Breast epithelium (tissue), 4 donors: Measurements from ENCODE around the gene CD151. TPM values are rescaled to one million over a fixed set of nuclear protein-coding genes. Genes with fewer than 3 reads are reported as not detected.

Source experiments
- DNase-seq, 2 donors: peaks; one replicate each; pipeline ENCODE4 v3.0.0-alpha.2; 2019; ENCODE audit warnings: low spot score in 2 of 2
- H3K27ac ChIP-seq, 2 donors: fragments of 200-600 bp; sonication (generic) in 1 of 2; one replicate each; pipeline ENCODE4 v1.5.1; 2016 to 2019; ENCODE audit warnings: mild to moderate bottlenecking in 1 of 2
- H3K27me3 ChIP-seq, 2 donors: fragments of 200-600 bp; sonication (generic) in 1 of 2; one replicate each; pipeline versions ENCODE4 v1.5.1 to v1.6.0; 2017 to 2019; ENCODE audit warnings: control low read depth in 1 of 2, mild to moderate bottlenecking in 1 of 2
- H3K36me3 ChIP-seq: fragments of 200-600 bp; one replicate; pipeline ENCODE4 v1.5.1; 2019
- H3K4me1 ChIP-seq, 2 donors: fragments of 200-600 bp; sonication (generic); one replicate each; pipeline ENCODE4 v1.5.1; 2016 to 2019; ENCODE audit warnings: control low read depth in 1 of 2
- H3K4me3 ChIP-seq, 3 donors: fragments of 200-600 bp; sonication (generic); 1 replicate in 2 of 3; 2 replicates in 1 of 3; pipeline ENCODE4 v1.5.1; 2016 to 2019; ENCODE audit warnings: mild to moderate bottlenecking in 3 of 3, moderate library complexity in 2 of 3
- H3K9me3 ChIP-seq, 2 donors: fragments of 200-600 bp; sonication (generic) in 1 of 2; one replicate each; pipeline ENCODE4 v1.5.1; 2016 to 2019; ENCODE audit warnings: control low read depth in 1 of 2
- CTCF ChIP-seq, 3 donors: fragments of 450-650 bp; IDR thresholded peaks; one replicate each; pipeline ENCODE4 v1.5.1; 2016 to 2017; ENCODE audit warnings: antibody characterized with exemption in 3 of 3, mild to moderate bottlenecking in 3 of 3, moderate library complexity in 3 of 3
- POLR2A ChIP-seq: fragments of 450-650 bp; IDR thresholded peaks from one replicate; pipeline ENCODE4 v1.6.1; 2016; ENCODE audit warnings: antibody characterized with exemption, mild to moderate bottlenecking, moderate library complexity
- POLR2AphosphoS5 ChIP-seq, 3 donors: sonication (generic); formaldehyde crosslinking; IDR thresholded peaks; one replicate each; pipeline ENCODE4 v1.6.1; 2017; ENCODE audit warnings: antibody characterized with exemption in 3 of 3
- intact Hi-C: fragments of 100-400 bp; cut with DNase I; formaldehyde crosslinking; loops from one replicate; pipeline ENCODE4 v1.15.1; 2023; ENCODE audit warnings: low total_unique reads
- total RNA-seq, 3 donors: library from RNA; depleted of rRNA; stranded (reverse); fragments of >200 nt; gene quantifications; one replicate each; pipeline ENCODE4 v1.1.0, GENCODE V29; 2016

CD151 gene
- total RNA-seq, 3 donors from 2014 or later, result 209 to 847 (median 343) TPM

GRCh38 chr11:842370-843002 lies 9.7 kb downstream of the CD151 start, which contains the start of the genes POLR2L and TSPAN4:
TSS of gene POLR2L (minus strand) at chr11:842529. CDS start at chr11:842508, 21 bp downstream.
TSS of gene TSPAN4 (plus strand) at chr11:842852. CDS start at chr11:850305, 7,453 bp downstream.
- TF ChIP-seq CTCF (IDR thresholded peaks at IDR 0.05) (peak in 1 of 3 donors; percentile 34), POLR2AphosphoS5 (IDR thresholded peaks at IDR 0.05) (peak; percentile 81 to 91 (median 89)), POLR2A (peak; percentile 48)
- H3K27me3 ChIP-seq, result no peaks in the 10 kb centered on the region
- peak; percentile 79 to 92 for DNase-seq
- H3K4me1 ChIP-seq, result peaks cover 15 to 24% of the 10 kb centered on the region in 2 donors
- H3K36me3 ChIP-seq, result no peaks in the 10 kb centered on the region
- H3K9me3 ChIP-seq, result no peaks in the 10 kb centered on the region
- H3K27ac ChIP-seq, result peak within 1 kb of the TSS; percentile 94 to 98
- H3K4me3 ChIP-seq, result peak within 1 kb of the TSS; percentile 83 to 100 (median 91)
- intact Hi-C loops, result no loop called here

- DNase-seq, result no peak
- no peak for TF ChIP-seq CTCF (IDR thresholded peaks at IDR 0.05)
- TF ChIP-seq POLR2A, result no peak
- TF ChIP-seq POLR2AphosphoS5 (IDR thresholded peaks at IDR 0.05), result no peak
- Histone ChIP-seq H3K27me3 (no peaks in the 10 kb centered on the region), H3K4me3 (peak overlapping the region; percentile 83 to 100 (median 91)), H3K4me1 (peaks cover 15 to 27% of the 10 kb centered on the region in 2 donors), H3K36me3 (no peaks in the 10 kb centered on the region), H3K9me3 (no peaks in the 10 kb centered on the region), H3K27ac (peak overlapping the region; percentile 94 to 98)
- intact Hi-C loops, result no loop called here
These were observed 10.5 kb downstream of the CD151 start for GRCh38 chr11:843086-843734.

- peak; percentile 84 for DNase-seq
- Histone ChIP-seq H3K27me3 (no peaks in the 10 kb centered on the region), H3K9me3 (no peaks in the 10 kb centered on the region), H3K36me3 (no peaks in the 10 kb centered on the region), H3K4me3 (peak overlapping the region; percentile 83 to 100 (median 91)), H3K4me1 (peaks cover 21 to 35% of the 10 kb centered on the region in 2 donors), H3K27ac (peak overlapping the region; percentile 94 to 98)
- intact Hi-C loops, result no loop called here
- TF ChIP-seq POLR2AphosphoS5 (IDR thresholded peaks at IDR 0.05), result peak; percentile 79 to 96 (median 95)
- TF ChIP-seq POLR2A, result no peak
These were observed 11.3 kb downstream of the CD151 start for GRCh38 chr11:843818-844692.

- Histone ChIP-seq H3K27ac (peak overlapping the region; percentile 94 to 98), H3K4me1 (peaks cover 25 to 37% of the 10 kb centered on the region in 2 donors), H3K4me3 (peak overlapping the region; percentile 83 to 100 (median 91)), H3K27me3 (no peaks in the 10 kb centered on the region), H3K36me3 (no peaks in the 10 kb centered on the region), H3K9me3 (no peaks in the 10 kb centered on the region)
- intact Hi-C loops, result loop anchor here (5.0 kb wide), 1 partner anchor 67 kb away; the partner anchor contains the start of gene CHID1
- peak; percentile 88 to 89 for DNase-seq
- TF ChIP-seq POLR2AphosphoS5 (IDR thresholded peaks at IDR 0.05) (peak; percentile 55 to 80 (median 62)), CTCF (IDR thresholded peaks at IDR 0.05) (no peak)
These were observed 12.2 kb downstream of the CD151 start for GRCh38 chr11:844693-845644.
